DOHH2 (cell line): ENCODE data around the gene SPRING1.
A peak's percentile ranks its signal among the peaks of the same experiment; 100 is the strongest.

Experiments used
- H3F3A ChIP-seq: fragments of 200-600 bp; sonication (generic), shearing (Covaris generic); 2 replicates; pipeline ENCODE4 v1.6.0; 2016; ENCODE audit warnings: antibody characterized with exemption, mild to moderate bottlenecking; ENCODE audit not compliant: control insufficient read depth, insufficient read depth
- H3K27ac ChIP-seq: fragments of 200-600 bp; sonication (generic); 2 replicates; pipeline ENCODE4 v1.5.1; 2014; ENCODE audit warnings: low read depth, mild to moderate bottlenecking, low read length, moderate library complexity
- H3K27me3 ChIP-seq: fragments of 200-600 bp; sonication (generic); 2 replicates; pipeline ENCODE4 v1.6.1; 2014; ENCODE audit warnings: mild to moderate bottlenecking, low read length, mixed read lengths; ENCODE audit not compliant: control insufficient read depth
- H3K36me3 ChIP-seq: fragments of 200-600 bp; sonication (generic); 2 replicates; pipeline ENCODE4 v1.6.1; 2014; ENCODE audit warnings: mild to moderate bottlenecking, low read length, moderate library complexity, mixed read lengths; ENCODE audit not compliant: control insufficient read depth
- H3K4me1 ChIP-seq: fragments of 200-600 bp; sonication (generic); 2 replicates; pipeline ENCODE4 v1.6.1; 2014; ENCODE audit warnings: mild to moderate bottlenecking, low read length, mixed read lengths; ENCODE audit not compliant: control insufficient read depth
- H3K4me2 ChIP-seq: fragments of 200-600 bp; sonication (generic); 2 replicates; pipeline ENCODE4 v1.6.0; 2014; ENCODE audit warnings: mild to moderate bottlenecking, low read length, moderate library complexity
- H3K4me3 ChIP-seq: fragments of 200-600 bp; sonication (generic); 2 replicates; pipeline ENCODE4 v1.5.1; 2014; ENCODE audit warnings: mild to moderate bottlenecking, low read length, mixed read lengths
- H3K79me2 ChIP-seq: fragments of 200-600 bp; sonication (generic); 2 replicates; pipeline ENCODE4 v1.6.1; 2014; ENCODE audit warnings: mild to moderate bottlenecking, low read length, mixed read lengths; ENCODE audit not compliant: control insufficient read depth
- H3K9me2 ChIP-seq: fragments of 200-600 bp; sonication (generic); replicated peaks from 2 replicates; pipeline ENCODE4 v1.6.1; 2014; ENCODE audit warnings: mild to moderate bottlenecking, low read length, mixed read lengths; ENCODE audit not compliant: control insufficient read depth
- H3K9me3 ChIP-seq: fragments of 200-600 bp; sonication (generic); 2 replicates; pipeline ENCODE4 v1.6.1; 2014; ENCODE audit warnings: antibody characterized with exemption, low read length, mixed read lengths; ENCODE audit not compliant: control insufficient read depth, insufficient read depth
- H4K20me1 ChIP-seq: fragments of 200-600 bp; sonication (generic); 2 replicates; pipeline ENCODE4 v1.6.0; 2014; ENCODE audit warnings: low read depth, mild to moderate bottlenecking, antibody characterized with exemption, low read length, moderate library complexity; ENCODE audit not compliant: control insufficient read depth, insufficient read depth
- EZH2phosphoT487 ChIP-seq: fragments of 200-600 bp; sonication (generic); IDR thresholded peaks from 2 replicates; pipeline ENCODE4 v1.6.1; 2017; ENCODE audit warnings: borderline replicate concordance, mild to moderate bottlenecking, antibody characterized with exemption, low read length, moderate library complexity, mixed read lengths
- TF ChIP-seq, protein P1 (sequence below): fragments of 200-600 bp; sonication (generic); IDR thresholded peaks from one replicate; pipeline ENCODE4 v1.5.1; 2014; ENCODE audit warnings: antibody characterized with exemption, mild to moderate bottlenecking, low read depth, low read length; ENCODE audit not compliant: poor library complexity, severe bottlenecking

Gene SPRING1

GRCh38 chr12:116719731-116720528 lies 17.9 kb downstream of the SPRING1 start:
- H3K36me3 ChIP-seq: peaks cover 89% of the 10 kb centered on the region

GRCh38 chr12:116718655-116719454 lies 19.0 kb downstream of the SPRING1 start:
- peaks cover 92% of the 10 kb centered on the region for H3K36me3 ChIP-seq
- peaks cover 59% of the 10 kb centered on the region for H3K4me1 ChIP-seq
- H3K9me3 ChIP-seq: no peaks in the 10 kb centered on the region
- peaks cover 18% of the 10 kb centered on the region for H3F3A ChIP-seq
- H3K4me3 ChIP-seq: no peak overlapping the region
- peaks cover 80% of the 10 kb centered on the region for H3K79me2 ChIP-seq
- H4K20me1 ChIP-seq: no peaks in the 10 kb centered on the region; the same call in 1 of the 2 replicates
- H3K9me2 ChIP-seq: no peaks in the 10 kb centered on the region
- H3K4me2 ChIP-seq: peak overlapping the region; percentile 60
- H3K27me3 ChIP-seq: no peaks in the 10 kb centered on the region
- no peak for TF ChIP-seq EZH2phosphoT487
- TF ChIP-seq, protein P1, sequence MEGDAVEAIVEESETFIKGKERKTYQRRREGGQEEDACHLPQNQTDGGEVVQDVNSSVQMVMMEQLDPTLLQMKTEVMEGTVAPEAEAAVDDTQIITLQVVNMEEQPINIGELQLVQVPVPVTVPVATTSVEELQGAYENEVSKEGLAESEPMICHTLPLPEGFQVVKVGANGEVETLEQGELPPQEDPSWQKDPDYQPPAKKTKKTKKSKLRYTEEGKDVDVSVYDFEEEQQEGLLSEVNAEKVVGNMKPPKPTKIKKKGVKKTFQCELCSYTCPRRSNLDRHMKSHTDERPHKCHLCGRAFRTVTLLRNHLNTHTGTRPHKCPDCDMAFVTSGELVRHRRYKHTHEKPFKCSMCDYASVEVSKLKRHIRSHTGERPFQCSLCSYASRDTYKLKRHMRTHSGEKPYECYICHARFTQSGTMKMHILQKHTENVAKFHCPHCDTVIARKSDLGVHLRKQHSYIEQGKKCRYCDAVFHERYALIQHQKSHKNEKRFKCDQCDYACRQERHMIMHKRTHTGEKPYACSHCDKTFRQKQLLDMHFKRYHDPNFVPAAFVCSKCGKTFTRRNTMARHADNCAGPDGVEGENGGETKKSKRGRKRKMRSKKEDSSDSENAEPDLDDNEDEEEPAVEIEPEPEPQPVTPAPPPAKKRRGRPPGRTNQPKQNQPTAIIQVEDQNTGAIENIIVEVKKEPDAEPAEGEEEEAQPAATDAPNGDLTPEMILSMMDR: no peak
- H3K27ac ChIP-seq: peak overlapping the region; percentile 47

More at GRCh38 chr12:116719731-116720528, 17.9 kb downstream of the SPRING1 start:
- Histone ChIP-seq H3K27ac (peak overlapping the region; percentile 47), H4K20me1 (no peaks in the 10 kb centered on the region; the same call in 1 of the 2 replicates), H3K27me3 (no peaks in the 10 kb centered on the region), H3K79me2 (peaks cover 91% of the 10 kb centered on the region), H3K4me3 (no peak overlapping the region), H3K9me3 (no peaks in the 10 kb centered on the region), H3K9me2 (no peaks in the 10 kb centered on the region), H3F3A (peaks cover 22% of the 10 kb centered on the region), H3K4me1 (peaks cover 70% of the 10 kb centered on the region), H3K4me2 (peak overlapping the region; percentile 60)
- no peak for TF ChIP-seq EZH2phosphoT487
- TF ChIP-seq, protein P1: no peak

DNA sequence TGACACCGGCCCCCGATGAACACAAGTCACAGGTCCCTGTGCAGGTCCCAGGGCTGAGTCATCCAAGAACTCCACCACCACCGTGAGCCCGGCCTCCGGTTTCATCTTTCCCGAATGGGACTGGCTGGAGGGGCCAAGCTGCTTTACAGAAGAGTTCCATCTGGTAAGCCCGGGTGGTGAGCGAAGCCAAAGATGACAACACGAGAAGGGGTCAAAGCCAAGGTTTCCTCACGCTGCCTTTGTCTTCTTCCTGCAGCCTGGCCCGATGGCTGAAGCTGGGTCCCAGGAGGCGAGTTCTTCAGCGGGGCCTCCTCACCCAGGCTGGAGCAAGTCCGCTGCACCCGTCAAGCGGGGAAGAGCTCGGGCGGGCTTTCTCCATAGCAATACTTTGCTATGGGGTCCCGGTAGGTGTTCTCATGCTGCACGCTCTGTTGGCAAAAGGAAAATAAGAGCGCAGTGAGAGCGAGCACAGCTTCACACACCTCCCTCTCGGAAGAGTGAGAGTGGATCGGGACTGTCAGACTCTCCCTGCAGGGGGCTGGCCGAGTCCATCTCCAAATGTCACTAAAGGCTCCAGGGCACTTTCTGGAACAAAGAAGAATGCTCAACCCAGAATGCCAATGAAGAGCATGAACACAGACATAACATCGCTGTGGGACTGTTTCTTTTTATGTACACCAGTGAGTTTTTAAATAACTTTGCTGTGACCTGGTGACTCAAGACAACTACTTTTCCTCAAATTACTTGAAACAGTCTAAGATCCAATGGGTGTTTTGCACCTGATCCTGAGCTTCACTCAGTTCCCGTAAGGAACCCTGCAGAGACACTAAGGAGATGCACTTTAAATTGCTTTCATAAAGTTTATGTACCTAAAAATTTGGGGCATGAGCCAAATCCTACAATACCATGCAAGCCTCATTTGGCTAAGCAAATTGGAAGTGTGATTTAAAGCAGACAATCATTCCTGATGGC lies 20.1 kb downstream of the SPRING1 start:
- H3K36me3 ChIP-seq: peaks cover 85% of the 10 kb centered on the region
- H3K9me3 ChIP-seq: no peaks in the 10 kb centered on the region
- H3K27ac ChIP-seq: peak overlapping the region; percentile 47; the same call in 1 of the 2 replicates
- TF ChIP-seq, protein P1: no peak
- no peak for TF ChIP-seq EZH2phosphoT487
- H4K20me1 ChIP-seq: no peaks in the 10 kb centered on the region; the same call in 1 of the 2 replicates
- H3K4me1 ChIP-seq: peaks cover 48% of the 10 kb centered on the region
- H3K4me2 ChIP-seq: peak overlapping the region; percentile 60; the same call in 1 of the 2 replicates
- peaks cover 69% of the 10 kb centered on the region for H3K79me2 ChIP-seq
- H3K27me3 ChIP-seq: no peaks in the 10 kb centered on the region
- peaks cover 21% of the 10 kb centered on the region for H3F3A ChIP-seq
- H3K4me3 ChIP-seq: no peak overlapping the region
- H3K9me2 ChIP-seq: no peaks in the 10 kb centered on the region
